ENCODE measurements around the gene UNC13D.
"Not testable (repeated sequence)": the region's sequence is repeated elsewhere in the genome, so short reads cannot be mapped to it uniquely, and the experiment has no call there.

Gene UNC13D

DNA sequence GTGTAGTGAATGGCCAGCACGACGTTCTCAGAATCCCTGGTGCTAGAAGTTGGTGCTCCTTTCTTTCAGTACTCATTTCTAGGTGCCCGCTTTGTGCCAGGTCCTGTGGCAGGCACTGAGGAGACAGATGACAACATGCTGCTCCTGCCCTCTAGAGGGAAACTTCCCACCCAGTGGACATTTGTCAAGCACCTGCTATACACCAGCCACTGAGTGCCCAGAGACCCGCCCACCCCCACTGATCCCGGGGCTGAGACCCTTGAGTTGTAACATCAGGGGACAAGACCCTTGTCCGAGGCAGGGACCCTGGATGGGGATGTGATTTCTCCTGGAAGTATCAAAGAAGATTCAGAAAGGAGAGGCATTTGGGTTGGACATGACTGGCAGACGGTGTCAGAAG is 25.1 kb downstream of the UNC13D start:
- no peak for DNase-seq

DNA sequence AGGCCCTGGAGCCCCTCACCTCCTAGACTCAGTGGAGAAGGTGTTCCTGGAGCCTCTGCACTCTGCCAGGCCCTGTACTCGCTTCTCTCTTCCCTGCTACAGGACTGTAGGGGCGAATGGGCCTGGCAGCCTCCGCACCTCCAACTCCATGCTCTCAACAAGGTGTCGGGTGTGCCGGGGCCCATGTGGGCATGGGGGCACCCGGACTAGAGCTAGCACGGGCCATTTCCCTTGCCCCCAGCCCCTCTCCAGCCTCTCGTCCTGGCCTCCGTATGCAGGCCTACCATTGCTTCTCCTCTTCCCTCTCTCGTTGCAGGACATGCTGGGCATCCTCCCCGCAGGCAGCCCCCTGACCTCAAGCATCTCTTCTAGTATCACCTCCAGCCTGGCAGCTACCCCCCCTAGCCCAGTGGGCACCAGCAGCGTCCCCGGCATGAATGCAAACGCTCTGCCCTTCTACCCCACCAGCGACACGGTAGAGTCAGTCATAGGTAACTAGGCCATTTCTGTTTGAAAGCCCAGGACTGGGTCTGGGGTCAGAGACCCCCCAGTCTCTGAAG is 25.8 kb downstream of the UNC13D start:
- no peak for DNase-seq

GRCh38 chr17:75817571-75817970 is 26.6 kb downstream of the UNC13D start:
- no peak for DNase-seq

- no peak for DNase-seq
Observed at GRCh38 chr17:75816693-75817092, 27.5 kb downstream of the UNC13D start.

DNA sequence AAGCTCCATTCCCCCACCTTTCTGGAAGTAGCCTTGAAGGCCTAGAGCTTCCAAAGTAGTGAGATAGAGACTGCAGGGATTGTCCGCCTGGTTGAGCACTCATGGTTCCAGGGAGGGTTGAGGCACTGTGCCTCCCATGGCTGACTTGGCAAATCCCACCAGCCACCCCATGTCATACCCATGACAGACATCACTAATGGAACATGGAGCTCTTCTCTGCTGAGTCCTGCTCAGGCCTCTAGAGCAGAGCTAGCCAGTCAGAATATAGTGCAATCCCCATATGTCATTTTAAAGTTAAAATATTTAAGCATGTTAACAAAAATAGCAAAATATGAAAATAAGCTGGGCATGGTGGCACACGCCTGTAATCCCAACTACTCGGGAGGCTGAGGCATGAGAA is 28.8 kb downstream of the UNC13D start:
- no peak for DNase-seq

GRCh38 chr17:75814900-75815373 is 29.3 kb downstream of the UNC13D start:
- no peak for DNase-seq

DNA sequence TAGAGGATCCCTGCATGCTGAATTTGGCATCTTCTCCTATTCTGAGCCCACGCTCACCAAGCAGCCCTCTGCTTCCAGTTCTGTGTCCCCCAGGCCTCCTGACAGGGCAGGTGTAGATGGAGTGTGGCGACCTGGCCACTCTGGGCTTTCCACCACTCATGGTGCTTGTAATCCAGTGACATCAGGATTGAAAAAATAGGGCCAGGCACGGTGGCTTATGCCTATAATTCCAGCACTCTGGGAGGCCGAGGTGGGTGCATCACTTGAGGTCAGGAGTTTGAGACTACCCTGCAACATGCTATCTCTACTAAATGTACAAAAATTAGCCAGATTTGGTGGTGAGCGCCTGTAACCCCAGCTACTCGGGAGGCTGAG is 30.2 kb downstream of the UNC13D start:
- no peak for DNase-seq

GRCh38 chr17:75813081-75814020 is 30.9 kb downstream of the UNC13D start:
- no peak for DNase-seq

GRCh38 chr17:75812096-75813013 is 31.8 kb downstream of the UNC13D start:
- DNase-seq = no peak

GRCh38 chr17:75811174-75811573 is 33.0 kb downstream of the UNC13D start:
- no peak for DNase-seq

GRCh38 chr17:75810756-75811155 is 33.4 kb downstream of the UNC13D start:
- DNase-seq = not testable (repeated sequence)

- no peak for DNase-seq
Observed at GRCh38 chr17:75810216-75810615, 34.0 kb downstream of the UNC13D start.

DNA sequence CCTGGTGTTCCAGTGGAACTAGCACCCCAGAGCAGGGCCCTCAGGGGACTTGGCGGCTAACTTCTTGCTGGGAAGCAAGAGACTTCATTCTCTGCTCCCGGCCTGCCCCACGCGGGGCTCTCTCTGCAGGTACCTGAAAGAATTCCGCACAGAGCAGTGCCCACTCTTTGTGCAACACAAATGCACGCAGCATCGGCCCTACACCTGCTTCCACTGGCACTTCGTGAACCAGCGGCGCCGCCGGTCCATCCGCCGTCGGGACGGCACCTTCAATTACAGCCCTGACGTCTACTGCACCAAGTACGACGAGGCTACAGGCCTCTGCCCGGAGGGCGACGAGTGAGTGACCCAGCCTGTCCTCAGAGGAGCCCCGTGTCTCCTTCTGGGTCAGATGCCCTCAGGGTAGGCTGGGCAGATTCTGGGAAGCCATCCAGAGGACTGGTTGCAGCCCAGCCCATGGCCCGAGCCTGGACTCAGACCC is 34.5 kb downstream of the UNC13D start:
- DNase-seq = no peak

GRCh38 chr17:75808905-75809621 is 35.1 kb downstream of the UNC13D start:
- DNase-seq = no peak

DNA sequence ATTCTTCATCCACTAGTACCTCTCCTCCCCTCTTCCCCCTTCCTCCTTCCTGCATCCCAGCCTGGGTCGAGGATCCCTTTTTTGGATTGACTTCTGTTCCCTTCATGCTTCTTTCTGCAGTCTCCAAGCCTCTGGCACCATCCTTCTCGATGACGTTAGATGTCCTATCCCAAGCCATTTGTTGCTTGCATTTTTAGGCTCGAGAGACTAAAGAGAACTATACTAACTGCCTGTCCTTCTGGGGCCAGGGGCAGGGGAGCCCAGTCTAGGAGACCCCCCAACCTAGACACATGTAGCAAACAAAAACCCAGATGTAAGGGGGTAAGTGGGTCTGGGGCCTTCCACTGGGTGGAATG is 35.7 kb downstream of the UNC13D start:
- DNase-seq = no peak

GRCh38 chr17:75807861-75808260 is 36.3 kb downstream of the UNC13D start:
- no peak for DNase-seq

GRCh38 chr17:75806822-75807500 is 37.2 kb downstream of the UNC13D start:
- DNase-seq = no peak

- no peak for DNase-seq
Observed at GRCh38 chr17:75803883-75804282, 40.3 kb downstream of the UNC13D start.

DNA sequence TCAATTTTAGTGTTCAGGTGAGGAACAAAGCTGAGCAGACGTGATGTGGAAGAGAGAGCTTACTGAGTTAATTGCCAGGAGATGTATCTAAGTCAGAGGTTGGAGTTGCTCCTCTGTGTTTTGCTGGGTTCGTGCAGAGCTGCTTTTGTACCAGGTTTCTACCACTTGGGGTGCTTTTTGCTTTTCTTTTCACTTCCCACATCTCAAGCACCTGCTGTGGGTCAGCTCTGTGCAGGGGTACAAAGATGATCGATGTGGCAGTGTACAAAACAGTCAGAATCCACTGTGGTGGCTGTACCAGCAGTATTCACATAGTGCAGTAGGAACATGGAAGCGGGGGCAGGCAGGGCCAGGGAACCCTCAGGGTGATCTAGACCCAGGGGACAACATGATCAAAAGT is 44.8 kb downstream of the UNC13D start:
- no peak for DNase-seq

- DNase-seq = no peak
Observed at GRCh38 chr17:75795820-75796607, 48.2 kb downstream of the UNC13D start.

DNA sequence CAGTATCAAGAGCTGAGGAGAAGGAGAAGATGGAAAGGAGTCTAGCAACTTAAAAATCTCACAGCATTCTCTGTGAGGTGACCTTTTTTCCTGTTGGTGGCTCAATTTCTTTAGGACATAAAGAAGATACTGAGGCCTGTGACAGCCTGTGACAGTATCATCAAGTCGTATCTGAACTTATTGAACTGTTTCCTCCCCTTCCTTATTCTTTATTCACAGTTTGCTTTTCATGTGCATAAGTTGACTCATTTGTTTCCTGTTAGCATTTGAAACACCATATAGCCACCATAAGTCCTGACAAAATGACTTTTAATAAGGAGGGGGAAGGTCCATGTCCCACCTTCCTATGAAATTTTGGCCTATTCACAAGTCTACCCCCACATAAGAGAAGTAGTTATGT is 50.7 kb downstream of the UNC13D start:
- DNase-seq = no peak
